GM12875 (cell line): ENCODE measurements around the gene KCTD1.

ENCODE experiments used
- H3K4me3 ChIP-seq: one replicate; pipeline ENCODE4 v1.5.1; 2011; ENCODE audit warnings: low read depth, low read length, control low read depth
- CTCF ChIP-seq: IDR thresholded peaks from 2 replicates; pipeline ENCODE4 v1.5.1; 2011; ENCODE audit warnings: low read depth, mild to moderate bottlenecking, control low read depth, inconsistent platforms, low read length, moderate library complexity, borderline replicate concordance; ENCODE audit not compliant: insufficient read depth

Gene KCTD1

GRCh38 chr18:26556573-26556972 is 8.2 kb upstream of the KCTD1 start:
- TF ChIP-seq CTCF = no peak
- H3K4me3 ChIP-seq = no peak overlapping the region

- H3K4me3 ChIP-seq = no peak overlapping the region
- no peak for TF ChIP-seq CTCF
Observed at GRCh38 chr18:26555804-26556553, 7.6 kb upstream of the KCTD1 start.

GRCh38 chr18:26553943-26554342 is 5.6 kb upstream of the KCTD1 start:
- TF ChIP-seq CTCF = no peak
- H3K4me3 ChIP-seq = no peak overlapping the region

- no peak overlapping the region for H3K4me3 ChIP-seq
- TF ChIP-seq CTCF = no peak
Observed at GRCh38 chr18:26551695-26552081, 3.3 kb upstream of the KCTD1 start.

GRCh38 chr18:26550998-26551694 is 2.8 kb upstream of the KCTD1 start:
- no peak for TF ChIP-seq CTCF
- H3K4me3 ChIP-seq = peak overlapping the region; percentile 21

GRCh38 chr18:26549263-26550094 is 1.1 kb upstream of the KCTD1 start:
- no peak for TF ChIP-seq CTCF
- peak overlapping the region; percentile 88 for H3K4me3 ChIP-seq
